ENCODE data around the gene PMEPA1.

DNA sequence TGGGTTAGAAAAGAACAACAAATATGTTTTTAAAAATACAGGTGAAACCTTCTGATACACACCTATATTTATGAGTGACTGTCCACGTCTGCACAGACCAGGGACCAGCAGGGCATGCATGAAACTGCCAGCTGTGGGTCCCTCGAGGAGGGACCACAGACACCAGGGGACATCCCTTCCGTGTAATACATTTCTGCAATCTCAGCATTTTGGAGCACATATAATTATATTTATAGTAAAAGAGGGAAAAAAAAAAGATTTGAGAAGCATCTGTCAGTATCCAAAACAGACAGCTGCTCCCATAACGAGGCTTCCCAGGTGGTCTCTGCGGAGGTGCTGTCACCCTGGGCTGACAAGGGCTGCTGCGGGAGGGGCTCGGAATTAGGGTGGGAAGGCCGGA is 40.2 kb downstream of the PMEPA1 start:
- TF ChIP-seq CTCF (conservative IDR thresholded peaks at IDR 0.05; ENCODE audit: low read length) (no peak), EZH2phosphoT487 (IDR thresholded peaks at IDR 0.05; ENCODE audit: borderline replicate concordance, low read depth, low read length) (no peak)

Data from OCI-LY7 (cell line).